HCT116 (cell line): Measurements from ENCODE around the gene HES5. TPM values are rescaled to one million over a fixed set of nuclear protein-coding genes. Genes with fewer than 3 reads are reported as not detected.

ENCODE experiments used
- ATAC-seq: fragments of 200-7000 bp; cut with Tn5 transposase; 2 replicates; pipeline ENCODE4 v1.9.1; 2020; ENCODE audit warnings: mild to moderate bottlenecking, moderate library complexity
- BruUV-seq: library from RNA; stranded (reverse); fragments of 400-500 nt; replicated peaks from 2 replicates; lab custom pipeline; 2021; lab: Mats Ljungman, UMichigan
- CTCF ChIA-PET: fragments of 300-600 bp; sonication (Branson Sonifier 250); formaldehyde crosslinking; loops from one replicate; lab custom pipeline; 2021; ENCODE audit warnings: antibody characterized with exemption; lab: Charles Lee
- POLR2A ChIA-PET: fragments of 300-600, 350-600 bp; sonication (Branson Sonifier 250); formaldehyde crosslinking; loops from one replicate; lab custom pipeline; 2021; ENCODE audit warnings: antibody characterized with exemption; lab: Charles Lee
- RAD21 ChIA-PET, 2 experiments: fragments of 300-600 bp; sonication (Branson Sonifier 250); formaldehyde crosslinking; loops; one replicate each; lab custom pipeline; 2023; ENCODE audit warnings: low total read pairs in 2 of 2; ENCODE audit not compliant: uncharacterized antibody in 2 of 2, unreplicated experiment in 2 of 2, low non-redundant PET in 1 of 2; lab: Charles Lee
- DNase-seq: peaks from one replicate; pipeline ENCODE4 v3.0.0-alpha.2; 2010; ENCODE audit warnings: low read depth, low spot score
- H2AFZ ChIP-seq: fragments of 200-600 bp; shearing (Covaris generic), sonication (generic); 2 replicates; pipeline ENCODE4 v1.6.1; 2017; ENCODE audit warnings: low read depth, mixed run types, mixed read lengths, antibody characterized with exemption, low read length; ENCODE audit not compliant: poor library complexity, severe bottlenecking
- H3K27ac ChIP-seq: 2 replicates; pipeline ENCODE4 v1.5.1; 2012; ENCODE audit warnings: low read depth, low read length
- H3K27me3 ChIP-seq: fragments of 200-600 bp; sonication (generic); 2 replicates; pipeline ENCODE4 v1.6.1; 2016; ENCODE audit warnings: mixed run types, low read length, mixed read lengths; ENCODE audit not compliant: insufficient read depth
- H3K36me3 ChIP-seq, 2 experiments: fragments of 200-500 bp in 1 of 2; fragments of 200-600 bp in 1 of 2; sonication (Bioruptor generic) in 1 of 2; sonication (generic) in 1 of 2; 2 replicates each; pipeline versions ENCODE4 v1.5.1 to v1.6.1; 2014 to 2016; ENCODE audit warnings: low read length in 2 of 2, inconsistent platforms in 1 of 2, mixed read lengths in 1 of 2, mixed run types in 1 of 2; ENCODE audit not compliant: insufficient read depth in 2 of 2, control insufficient read depth in 1 of 2
- H3K4me1 ChIP-seq, 2 experiments: fragments of 200-600 bp in 1 of 2; sonication (generic) in 1 of 2; 2 replicates each; pipeline versions ENCODE4 v1.5.1 to v1.6.1; 2012 to 2017; ENCODE audit warnings: low read length in 2 of 2, inconsistent platforms in 1 of 2, mild to moderate bottlenecking in 1 of 2, mixed read lengths in 1 of 2, mixed run types in 1 of 2, moderate library complexity in 1 of 2; ENCODE audit not compliant: insufficient read depth in 2 of 2, control insufficient read depth in 1 of 2
- H3K4me2 ChIP-seq: fragments of 200-600 bp; sonication (generic); 2 replicates; pipeline ENCODE4 v1.6.1; 2017; ENCODE audit warnings: mixed run types, low read length, mixed read lengths
- H3K4me3 ChIP-seq, 2 experiments: fragments of 200-600 bp in 1 of 2; sonication (generic) in 1 of 2; replicated peaks in 1 of 2; 2 replicates each; pipeline ENCODE4 v1.5.1; 2011 to 2016; ENCODE audit warnings: low read length in 2 of 2, control low read depth in 1 of 2, low read depth in 1 of 2, mild to moderate bottlenecking in 1 of 2, mixed read lengths in 1 of 2, mixed run types in 1 of 2
- H3K79me2 ChIP-seq: fragments of 200-600 bp; sonication (generic); 2 replicates; pipeline ENCODE4 v1.6.1; 2017; ENCODE audit warnings: mild to moderate bottlenecking, mixed run types, low read length, moderate library complexity, mixed read lengths; ENCODE audit not compliant: insufficient read depth
- H3K9ac ChIP-seq: fragments of 200-600 bp; sonication (generic); 2 replicates; pipeline ENCODE4 v1.6.1; 2016; ENCODE audit warnings: low read length, mixed read lengths
- H3K9me2 ChIP-seq: fragments of 200-600 bp; sonication (generic), shearing (Covaris generic); 2 replicates; pipeline ENCODE4 v1.6.1; 2017; ENCODE audit warnings: mixed run types, mild to moderate bottlenecking, moderate library complexity; ENCODE audit not compliant: insufficient read depth
- H3K9me3 ChIP-seq, 2 experiments: fragments of 200-500 bp in 1 of 2; fragments of 200-600 bp in 1 of 2; sonication (Bioruptor generic) in 1 of 2; sonication (generic) in 1 of 2; 2 replicates each; pipeline ENCODE4 v1.6.1; 2014 to 2017; ENCODE audit warnings: low read length in 2 of 2, mixed read lengths in 2 of 2, inconsistent platforms in 1 of 2, low read depth in 1 of 2, mild to moderate bottlenecking in 1 of 2, mixed run types in 1 of 2, moderate library complexity in 1 of 2; ENCODE audit not compliant: control insufficient read depth in 1 of 2, insufficient read depth in 1 of 2
- H4K20me1 ChIP-seq: fragments of 200-600 bp; sonication (generic), shearing (Covaris generic); 2 replicates; pipeline ENCODE4 v1.6.1; 2017; ENCODE audit warnings: mixed run types, mild to moderate bottlenecking, moderate library complexity; ENCODE audit not compliant: insufficient read depth
- CBX3 ChIP-seq: IDR thresholded peaks from 2 replicates; pipeline ENCODE4 v1.6.1; 2012; ENCODE audit warnings: low read depth
- EZH2 ChIP-seq: fragments of 200-600 bp; sonication (generic); IDR thresholded peaks from 2 replicates; pipeline ENCODE4 v1.6.1; 2017; ENCODE audit warnings: antibody characterized with exemption, mixed run types
- REST ChIP-seq: IDR thresholded peaks from 2 replicates; pipeline ENCODE4 v1.6.1; 2012; ENCODE audit warnings: low read depth
- SIN3A ChIP-seq: IDR thresholded peaks from 2 replicates; pipeline ENCODE4 v1.6.1; 2012; ENCODE audit warnings: low read depth
- ZFX ChIP-seq: fragments of 450-650 bp; IDR thresholded peaks from 2 replicates; pipeline ENCODE4 v1.6.1; 2017
- intact Hi-C: fragments of 100-400 bp; cut with micrococcal nuclease; formaldehyde crosslinking; loops from 2 replicates; pipeline ENCODE4 v1.10.0; 2022
- total RNA-seq: library from RNA; stranded (reverse); gene quantifications from one replicate; pipeline ENCODE4 v1.2.1, GENCODE V29; 2021; ENCODE audit not compliant: unreplicated experiment

The HES5 gene
- total RNA-seq, 1 experiment from 2014 or later = not detected

DNA sequence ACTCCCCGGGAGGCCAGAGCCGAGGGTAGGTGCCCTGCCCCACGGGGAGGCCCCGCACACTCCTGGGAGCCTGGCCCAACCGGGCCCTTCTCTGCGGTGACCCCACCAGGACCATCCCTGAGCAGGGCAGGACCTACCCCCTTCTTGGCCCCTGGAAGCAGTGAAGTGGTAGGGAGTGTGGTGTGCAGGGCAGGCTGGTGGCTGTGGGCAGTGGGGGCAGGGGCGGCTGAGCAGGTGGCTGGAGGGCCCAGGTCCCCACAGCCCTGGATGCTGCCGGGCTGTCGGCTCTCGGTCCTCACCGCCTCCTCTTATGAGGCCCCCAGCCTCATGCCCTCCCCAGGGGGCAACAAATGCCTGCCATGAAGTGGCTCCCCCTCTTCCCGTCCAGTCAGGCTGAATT, 34.5 kb downstream of the HES5 start (continued):
- TF ChIP-seq REST (no peak), SIN3A (no peak), EZH2 (no peak)

- peaks cover 9 to 11% of the 10 kb centered on the region in 2 experiments; a peak in 3 of 4 replicates for H3K4me1 ChIP-seq
- no peaks in the 10 kb centered on the region for H3K9me3 ChIP-seq
- no peaks in the 10 kb centered on the region for H3K9me2 ChIP-seq
- TF ChIP-seq CBX3 = no peak
- TF ChIP-seq ZFX = no peak
- H3K4me3 ChIP-seq = no peak overlapping the region
- no peaks in the 10 kb centered on the region for H3K27me3 ChIP-seq
- no TSS peak for BruUV-seq
- intact Hi-C loops = no loop called here
- ATAC-seq (no peak), DNase-seq (no peak)
- no peak overlapping the region for H3K9ac ChIP-seq
- no peaks in the 10 kb centered on the region for H4K20me1 ChIP-seq
- H3K79me2 ChIP-seq = no peaks in the 10 kb centered on the region
- no peak overlapping the region for H3K4me2 ChIP-seq
- POLR2A ChIA-PET = no interaction called here
- no peaks in the 10 kb centered on the region for H3K36me3 ChIP-seq
- CTCF ChIA-PET = no interaction called here
- RAD21 ChIA-PET = no interaction called here
- no peak overlapping the region for H2AFZ ChIP-seq
- no peak overlapping the region for H3K27ac ChIP-seq
Observed at GRCh38 chr1:2495026-2495425, 35.0 kb downstream of the HES5 start.
